NB4 (cell line): Measurements from ENCODE around the gene PSMD5.

Experiments
- DNase-seq: peaks from one replicate; pipeline ENCODE4 v3.0.0; 2010; ENCODE audit warnings: low read depth
- H3K4me3 ChIP-seq: one replicate; pipeline ENCODE4 v1.5.1; 2011; ENCODE audit warnings: mild to moderate bottlenecking, low read depth, low read length, moderate library complexity
- CTCF ChIP-seq: IDR thresholded peaks from one replicate; pipeline ENCODE4 v1.5.1; 2012; ENCODE audit warnings: low read depth, low read length
- MYC ChIP-seq: IDR thresholded peaks from 2 replicates; pipeline ENCODE4 v1.6.1; 2011; ENCODE audit warnings: low read depth, low read length
- POLR2A ChIP-seq: IDR thresholded peaks from 2 replicates; pipeline ENCODE4 v1.6.1; 2011; ENCODE audit warnings: mild to moderate bottlenecking; ENCODE audit not compliant: insufficient read length; ENCODE audit errors: extremely low read depth
- TF ChIP-seq, protein P1 (sequence below): IDR thresholded peaks from 2 replicates; pipeline ENCODE4 v1.6.1; 2011; ENCODE audit warnings: low read depth, low read length

PSMD5 gene

DNA sequence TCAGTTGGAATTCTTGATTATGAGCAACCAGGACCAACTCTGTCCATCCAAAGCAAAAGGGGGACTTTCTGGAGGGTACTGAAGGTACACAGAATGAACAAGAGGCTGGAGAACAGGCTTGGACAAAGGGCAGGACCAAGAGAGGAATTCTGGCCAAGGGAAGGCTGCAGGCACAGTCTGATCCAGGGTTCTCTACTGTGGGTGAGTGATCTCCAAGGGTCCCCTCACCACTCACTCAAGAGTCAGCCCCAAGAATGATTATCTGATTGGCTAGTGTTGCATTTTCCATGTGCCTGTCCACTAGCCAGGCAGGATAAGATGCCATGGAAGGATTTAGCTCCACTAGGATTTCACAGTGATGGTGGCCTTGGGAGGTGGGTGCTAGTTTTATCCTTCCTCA lies 45.9 kb upstream of the PSMD5 start:
- TF ChIP-seq MYC, result no peak
- TF ChIP-seq, protein P1, sequence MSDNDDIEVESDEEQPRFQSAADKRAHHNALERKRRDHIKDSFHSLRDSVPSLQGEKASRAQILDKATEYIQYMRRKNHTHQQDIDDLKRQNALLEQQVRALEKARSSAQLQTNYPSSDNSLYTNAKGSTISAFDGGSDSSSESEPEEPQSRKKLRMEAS, result no peak
- no peak for TF ChIP-seq POLR2A
- no peak for TF ChIP-seq CTCF
- H3K4me3 ChIP-seq, result no peak overlapping the region
- DNase-seq, result no peak

- no peak for TF ChIP-seq CTCF
- TF ChIP-seq, protein P1, result no peak
- no peak for TF ChIP-seq MYC
- no peak for TF ChIP-seq POLR2A
Measured at GRCh38 chr9:120886490-120886967, 43.8 kb upstream of the PSMD5 start.

DNA sequence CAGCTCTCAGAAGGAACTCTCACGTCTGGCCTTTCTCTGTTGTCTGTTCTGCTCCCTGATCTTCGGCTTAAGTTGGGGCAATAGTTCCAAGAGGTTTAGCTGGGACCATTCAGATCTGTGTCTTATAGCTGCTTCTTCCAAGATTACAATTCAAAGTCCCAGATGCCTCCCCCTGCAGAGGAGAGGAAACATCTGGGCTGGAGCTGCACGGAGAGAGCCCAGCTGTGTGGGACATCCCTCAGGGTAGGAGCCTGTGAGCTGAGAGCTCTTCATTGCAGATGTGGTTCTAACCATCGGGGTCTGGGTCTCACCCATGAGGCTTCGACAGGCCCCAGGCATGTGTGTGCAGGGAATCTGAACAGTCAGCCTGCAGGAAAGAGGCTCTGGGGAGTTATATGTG lies 43.2 kb upstream of the PSMD5 start:
- TF ChIP-seq, protein P1, result no peak
- no peak for DNase-seq
- H3K4me3 ChIP-seq, result no peak overlapping the region

More at GRCh38 chr9:120886490-120886967, 43.8 kb upstream of the PSMD5 start:
- no peak overlapping the region for H3K4me3 ChIP-seq
- peak; percentile 51 for DNase-seq

- TF ChIP-seq MYC (no peak), CTCF (no peak), POLR2A (no peak)
- TF ChIP-seq, protein P1, result no peak
- no peak overlapping the region for H3K4me3 ChIP-seq
- no peak for DNase-seq
Measured at GRCh38 chr9:120885457-120885856, 42.7 kb upstream of the PSMD5 start.

DNA sequence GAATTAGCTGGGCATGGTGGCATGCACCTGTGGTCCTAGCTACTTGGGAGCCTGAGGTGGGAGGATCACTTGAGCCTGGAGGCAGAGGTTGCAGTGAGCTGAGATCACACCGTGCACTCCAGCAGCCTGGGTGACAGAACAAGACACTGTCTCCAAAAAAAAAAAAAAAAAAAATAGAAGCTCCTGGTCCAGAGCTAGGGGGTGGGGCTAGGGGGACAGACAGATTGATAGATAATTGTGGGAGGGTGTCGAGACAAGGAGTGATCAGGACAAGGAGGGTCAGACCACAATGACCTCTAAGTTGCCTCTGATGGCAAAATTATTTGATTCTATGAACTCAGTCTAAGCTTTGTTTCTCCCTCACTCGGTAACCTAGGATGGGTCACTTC lies 40.9 kb upstream of the PSMD5 start:
- TF ChIP-seq MYC, result no peak
- TF ChIP-seq POLR2A, result no peak
- TF ChIP-seq, protein P1, result no peak
- TF ChIP-seq CTCF, result no peak
- DNase-seq, result no peak
- no peak overlapping the region for H3K4me3 ChIP-seq

DNA sequence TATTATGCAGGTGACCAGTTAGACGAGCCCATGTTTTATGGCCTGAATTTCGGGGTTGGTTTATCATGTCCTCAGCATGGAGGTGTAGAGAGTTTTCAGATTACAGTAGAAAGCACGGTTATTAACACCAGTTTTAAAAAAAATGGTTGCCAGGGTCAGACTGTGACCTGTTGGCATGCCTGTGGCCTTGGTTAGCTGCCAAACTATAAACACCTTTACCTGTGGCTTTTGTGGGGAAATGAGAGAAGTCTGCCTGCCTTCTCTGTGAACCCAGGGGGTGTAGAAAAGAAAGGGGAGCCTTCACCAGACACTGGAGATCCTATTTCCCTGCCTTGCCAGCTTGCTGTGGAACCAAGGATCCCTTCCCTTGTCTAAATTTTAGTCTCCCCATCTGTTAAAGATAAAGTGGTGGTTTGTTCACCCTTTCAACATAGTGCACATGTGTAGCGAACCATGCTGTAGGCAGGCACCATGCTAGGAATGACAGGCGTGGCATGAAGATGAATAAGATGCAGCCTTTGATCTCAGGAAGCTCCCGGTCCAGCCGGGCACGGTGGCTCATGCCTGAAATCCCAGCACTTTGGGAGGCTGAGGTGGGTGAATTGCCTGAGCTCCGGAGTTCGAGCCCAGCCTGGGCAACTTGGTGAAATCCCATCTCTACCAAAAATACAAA lies 40.3 kb upstream of the PSMD5 start:
- TF ChIP-seq POLR2A, result no peak
- TF ChIP-seq, protein P1, result no peak
- no peak for TF ChIP-seq CTCF
- TF ChIP-seq MYC, result no peak
- no peak for DNase-seq

More for the DNA sequence above, 40.3 kb upstream of the PSMD5 start:
- H3K4me3 ChIP-seq, result no peak overlapping the region
